Left renal pelvis (tissue), 4 donors: ENCODE data around the gene ATG101. TPM values are rescaled to one million over a fixed set of nuclear protein-coding genes. Genes with fewer than 3 reads are reported as not detected.

Experiments
- polyA plus RNA-seq, 4 donors: library from polyadenylated mRNA; unstranded; fragments of 120-200 nt; gene quantifications; one replicate each; pipeline ENCODE4 v1.2.1, GENCODE V29; 2013; ENCODE audit not compliant: insufficient read length in 4 of 4

The ATG101 gene
- polyA plus RNA-seq, 4 donors, result 21.7 to 28.3 (median 25.6) TPM

Other genes starting within 250 kb of the ATG101 start
- gene FIGNL2, start 221.3 kb upstream of the ATG101 start, polyA plus RNA-seq, result 1 to 10 TPM; 2.8 to 5.5 (median 3.9) TPM
- gene ANKRD33, start 181.9 kb upstream of the ATG101 start, polyA plus RNA-seq, result under 1 TPM in 3 of 4 donors, not detected in 1; 0.22 to 0.53 (median 0.36) TPM
- 10 to 100 TPM; 21.4 to 35.4 (median 30.6) TPM for gene ACVRL1, start 162.5 kb upstream of the ATG101 start, polyA plus RNA-seq
- 10 to 100 TPM; 22.5 to 61.6 (median 55.0) TPM for gene ACVR1B, start 118.3 kb upstream of the ATG101 start, polyA plus RNA-seq
- gene TAMALIN, start 63.0 kb upstream of the ATG101 start, polyA plus RNA-seq, result 10 to 100 TPM; 15.7 to 20.4 (median 18.1) TPM
- gene NR4A1, start 18.5 kb upstream of the ATG101 start, polyA plus RNA-seq, result 100 to 1,000 TPM in 1 of 4 donors, 10 to 100 TPM in 2, 1 to 10 TPM in 1; 9.1 to 410 (median 18.3) TPM
- under 1 TPM in 2 of 4 donors, not detected in 2; 0.29 to 0.34 TPM for gene SMIM41, start 9.7 kb downstream of the ATG101 start, polyA plus RNA-seq
- gene KRT80, start 122.0 kb downstream of the ATG101 start, polyA plus RNA-seq, result 1 to 10 TPM in 2 of 4 donors, under 1 TPM in 2; 0.11 to 1.5 (median 0.97) TPM
- 100 to 1,000 TPM in 2 of 4 donors, 10 to 100 TPM in 1, 1 to 10 TPM in 1; 2.4 to 127 (median 83.6) TPM for gene KRT7, start 163.3 kb downstream of the ATG101 start, polyA plus RNA-seq
- gene KRT86, start 204.7 kb downstream of the ATG101 start, polyA plus RNA-seq, result under 1 TPM in 1 of 4 donors, not detected in 3; 0.09 TPM
- gene KRT81, start 221.6 kb downstream of the ATG101 start, polyA plus RNA-seq, result not detected